HCT116 (cell line): Measurements from ENCODE around the gene WHRN. TPM values are rescaled to one million over a fixed set of nuclear protein-coding genes. Genes with fewer than 3 reads are reported as not detected.

Experiments
- ATAC-seq: fragments of 200-7000 bp; cut with Tn5 transposase; 2 replicates; pipeline ENCODE4 v1.9.1; 2020; ENCODE audit warnings: mild to moderate bottlenecking, moderate library complexity
- BruUV-seq: library from RNA; stranded (reverse); fragments of 400-500 nt; replicated peaks from 2 replicates; lab custom pipeline; 2021; lab: Mats Ljungman, UMichigan
- CTCF ChIA-PET: fragments of 300-600 bp; sonication (Branson Sonifier 250); formaldehyde crosslinking; loops from one replicate; lab custom pipeline; 2021; ENCODE audit warnings: antibody characterized with exemption; lab: Charles Lee
- POLR2A ChIA-PET: fragments of 300-600, 350-600 bp; sonication (Branson Sonifier 250); formaldehyde crosslinking; loops from one replicate; lab custom pipeline; 2021; ENCODE audit warnings: antibody characterized with exemption; lab: Charles Lee
- RAD21 ChIA-PET, 2 experiments: fragments of 300-600 bp; sonication (Branson Sonifier 250); formaldehyde crosslinking; loops; one replicate each; lab custom pipeline; 2023; ENCODE audit warnings: low total read pairs in 2 of 2; ENCODE audit not compliant: uncharacterized antibody in 2 of 2, unreplicated experiment in 2 of 2, low non-redundant PET in 1 of 2; lab: Charles Lee
- DNase-seq: peaks from one replicate; pipeline ENCODE4 v3.0.0-alpha.2; 2010; ENCODE audit warnings: low read depth, low spot score
- H2AFZ ChIP-seq: fragments of 200-600 bp; shearing (Covaris generic), sonication (generic); 2 replicates; pipeline ENCODE4 v1.6.1; 2017; ENCODE audit warnings: low read depth, mixed run types, mixed read lengths, antibody characterized with exemption, low read length; ENCODE audit not compliant: poor library complexity, severe bottlenecking
- H3K27ac ChIP-seq: 2 replicates; pipeline ENCODE4 v1.5.1; 2012; ENCODE audit warnings: low read depth, low read length
- H3K27me3 ChIP-seq: fragments of 200-600 bp; sonication (generic); 2 replicates; pipeline ENCODE4 v1.6.1; 2016; ENCODE audit warnings: mixed run types, low read length, mixed read lengths; ENCODE audit not compliant: insufficient read depth
- H3K36me3 ChIP-seq, 2 experiments: fragments of 200-500 bp in 1 of 2; fragments of 200-600 bp in 1 of 2; sonication (Bioruptor generic) in 1 of 2; sonication (generic) in 1 of 2; 2 replicates each; pipeline versions ENCODE4 v1.5.1 to v1.6.1; 2014 to 2016; ENCODE audit warnings: low read length in 2 of 2, inconsistent platforms in 1 of 2, mixed read lengths in 1 of 2, mixed run types in 1 of 2; ENCODE audit not compliant: insufficient read depth in 2 of 2, control insufficient read depth in 1 of 2
- H3K4me1 ChIP-seq, 2 experiments: fragments of 200-600 bp in 1 of 2; sonication (generic) in 1 of 2; 2 replicates each; pipeline versions ENCODE4 v1.5.1 to v1.6.1; 2012 to 2017; ENCODE audit warnings: low read length in 2 of 2, inconsistent platforms in 1 of 2, mild to moderate bottlenecking in 1 of 2, mixed read lengths in 1 of 2, mixed run types in 1 of 2, moderate library complexity in 1 of 2; ENCODE audit not compliant: insufficient read depth in 2 of 2, control insufficient read depth in 1 of 2
- H3K4me2 ChIP-seq: fragments of 200-600 bp; sonication (generic); 2 replicates; pipeline ENCODE4 v1.6.1; 2017; ENCODE audit warnings: mixed run types, low read length, mixed read lengths
- H3K4me3 ChIP-seq, 2 experiments: fragments of 200-600 bp in 1 of 2; sonication (generic) in 1 of 2; replicated peaks in 1 of 2; 2 replicates each; pipeline ENCODE4 v1.5.1; 2011 to 2016; ENCODE audit warnings: low read length in 2 of 2, control low read depth in 1 of 2, low read depth in 1 of 2, mild to moderate bottlenecking in 1 of 2, mixed read lengths in 1 of 2, mixed run types in 1 of 2
- H3K79me2 ChIP-seq: fragments of 200-600 bp; sonication (generic); 2 replicates; pipeline ENCODE4 v1.6.1; 2017; ENCODE audit warnings: mild to moderate bottlenecking, mixed run types, low read length, moderate library complexity, mixed read lengths; ENCODE audit not compliant: insufficient read depth
- H3K9ac ChIP-seq: fragments of 200-600 bp; sonication (generic); 2 replicates; pipeline ENCODE4 v1.6.1; 2016; ENCODE audit warnings: low read length, mixed read lengths
- H3K9me2 ChIP-seq: fragments of 200-600 bp; sonication (generic), shearing (Covaris generic); 2 replicates; pipeline ENCODE4 v1.6.1; 2017; ENCODE audit warnings: mixed run types, mild to moderate bottlenecking, moderate library complexity; ENCODE audit not compliant: insufficient read depth
- H3K9me3 ChIP-seq, 2 experiments: fragments of 200-500 bp in 1 of 2; fragments of 200-600 bp in 1 of 2; sonication (Bioruptor generic) in 1 of 2; sonication (generic) in 1 of 2; 2 replicates each; pipeline ENCODE4 v1.6.1; 2014 to 2017; ENCODE audit warnings: low read length in 2 of 2, mixed read lengths in 2 of 2, inconsistent platforms in 1 of 2, low read depth in 1 of 2, mild to moderate bottlenecking in 1 of 2, mixed run types in 1 of 2, moderate library complexity in 1 of 2; ENCODE audit not compliant: control insufficient read depth in 1 of 2, insufficient read depth in 1 of 2
- H4K20me1 ChIP-seq: fragments of 200-600 bp; sonication (generic), shearing (Covaris generic); 2 replicates; pipeline ENCODE4 v1.6.1; 2017; ENCODE audit warnings: mixed run types, mild to moderate bottlenecking, moderate library complexity; ENCODE audit not compliant: insufficient read depth
- CEBPB ChIP-seq: IDR thresholded peaks from 2 replicates; pipeline ENCODE4 v1.6.1; 2012; ENCODE audit warnings: low read depth
- EZH2 ChIP-seq: fragments of 200-600 bp; sonication (generic); IDR thresholded peaks from 2 replicates; pipeline ENCODE4 v1.6.1; 2017; ENCODE audit warnings: antibody characterized with exemption, mixed run types
- EZH2phosphoT487 ChIP-seq: fragments of 200-600 bp; IDR thresholded peaks from 2 replicates; pipeline ENCODE4 v1.6.1; 2018; ENCODE audit warnings: antibody characterized with exemption, borderline replicate concordance
- FOSL1 ChIP-seq: IDR thresholded peaks from 2 replicates; pipeline ENCODE4 v1.6.1; 2012; ENCODE audit warnings: low read depth
- JUND ChIP-seq: IDR thresholded peaks from 2 replicates; pipeline ENCODE4 v1.6.1; 2012
- POLR2A ChIP-seq: IDR thresholded peaks from 2 replicates; pipeline ENCODE4 v1.7.0; 2011; ENCODE audit warnings: borderline replicate concordance; ENCODE audit not compliant: insufficient read depth, insufficient read length; ENCODE audit errors: extremely low read depth
- POLR2AphosphoS5 ChIP-seq: IDR thresholded peaks from 2 replicates; pipeline ENCODE4 v1.6.1; 2011; ENCODE audit warnings: mild to moderate bottlenecking, low read depth, low read length, moderate library complexity
- RAD21 ChIP-seq: IDR thresholded peaks from 2 replicates; pipeline ENCODE4 v1.6.1; 2012; ENCODE audit warnings: low read depth, mild to moderate bottlenecking
- SP1 ChIP-seq: IDR thresholded peaks from 2 replicates; pipeline ENCODE4 v1.6.1; 2012; ENCODE audit warnings: low read depth
- TCF7L2 ChIP-seq: IDR thresholded peaks from 2 replicates; pipeline ENCODE4 v1.7.0; 2011; ENCODE audit warnings: borderline replicate concordance, inconsistent platforms; ENCODE audit not compliant: insufficient read depth, insufficient read length; ENCODE audit errors: extremely low read depth
- ZNF274 ChIP-seq: fragments of 200-500 bp; sonication (Bioruptor generic); IDR thresholded peaks from 2 replicates; pipeline ENCODE4 v1.6.1; 2014; ENCODE audit warnings: mild to moderate bottlenecking, low read depth, low read length, inconsistent platforms
- intact Hi-C: fragments of 100-400 bp; cut with micrococcal nuclease; formaldehyde crosslinking; loops from 2 replicates; pipeline ENCODE4 v1.10.0; 2022
- total RNA-seq: library from RNA; stranded (reverse); gene quantifications from one replicate; pipeline ENCODE4 v1.2.1, GENCODE V29; 2021; ENCODE audit not compliant: unreplicated experiment
- TF ChIP-seq, protein P1 (sequence below), 3 experiments: fragments of 200-600 bp in 1 of 3; sonication (generic) in 1 of 3; IDR thresholded peaks in 2 of 3; conservative IDR thresholded peaks in 1 of 3; 2 replicates each; pipeline ENCODE4 v1.5.1; 2012 to 2017; ENCODE audit warnings: low read depth in 2 of 3, low read length in 2 of 3, antibody characterized with exemption in 1 of 3, borderline replicate concordance in 1 of 3, control low read depth in 1 of 3, mild to moderate bottlenecking in 1 of 3, mixed read lengths in 1 of 3, mixed run types in 1 of 3, moderate library complexity in 1 of 3; ENCODE audit not compliant: insufficient read depth in 1 of 3
- TF ChIP-seq, protein P2 (sequence below): IDR thresholded peaks from 2 replicates; pipeline ENCODE4 v1.6.1; 2012; ENCODE audit warnings: low read depth
- TF ChIP-seq, protein P3 (sequence below): IDR thresholded peaks from 2 replicates; pipeline ENCODE4 v1.6.1; 2011; ENCODE audit warnings: mild to moderate bottlenecking, low read length, moderate library complexity; ENCODE audit not compliant: insufficient replicate concordance; ENCODE audit errors: extremely low read depth

The WHRN gene
- total RNA-seq, 1 experiment from 2014 or later = 12.8 TPM

DNA sequence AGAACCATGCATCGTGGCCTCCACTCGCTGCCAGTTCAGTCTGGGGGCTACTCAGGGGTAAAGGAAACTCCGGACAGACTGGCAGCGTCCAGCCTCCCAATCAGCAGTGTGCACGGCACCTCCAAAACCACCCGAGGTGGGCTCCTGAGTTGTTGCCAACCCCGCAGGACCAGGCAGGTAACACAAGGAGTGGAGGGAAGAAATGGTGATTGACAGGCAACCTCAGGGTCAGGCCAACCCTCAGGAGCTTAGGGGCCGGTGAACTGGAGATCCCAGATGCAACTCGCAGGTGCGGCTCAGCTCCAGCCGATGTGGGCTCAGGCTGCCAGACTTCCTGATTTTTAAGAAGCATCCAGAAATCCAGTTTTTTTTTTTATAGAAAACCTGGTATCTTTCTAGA lies 80.1 kb downstream of the WHRN start:
- ChIA-PET CTCF (no interaction called here), RAD21 (no interaction called here), POLR2A (no interaction called here)
- no TSS peak for BruUV-seq
- intact Hi-C loops = no loop called here
- no peaks in the 10 kb centered on the region for H3K36me3 ChIP-seq
- H3K9ac ChIP-seq = no peak overlapping the region
- H3K4me3 ChIP-seq = no peak overlapping the region
- no peak overlapping the region for H3K27ac ChIP-seq
- no peaks in the 10 kb centered on the region for H3K9me2 ChIP-seq
- no peak for DNase-seq
- H3K9me3 ChIP-seq = no peaks in the 10 kb centered on the region
- no peak for ATAC-seq
- H3K79me2 ChIP-seq = no peaks in the 10 kb centered on the region
- no peaks in the 10 kb centered on the region for H4K20me1 ChIP-seq
- no peaks in the 10 kb centered on the region for H3K27me3 ChIP-seq
- no peak overlapping the region for H2AFZ ChIP-seq
- H3K4me1 ChIP-seq = no peaks in the 10 kb centered on the region
- no peak overlapping the region for H3K4me2 ChIP-seq
- TF ChIP-seq, protein P1, sequence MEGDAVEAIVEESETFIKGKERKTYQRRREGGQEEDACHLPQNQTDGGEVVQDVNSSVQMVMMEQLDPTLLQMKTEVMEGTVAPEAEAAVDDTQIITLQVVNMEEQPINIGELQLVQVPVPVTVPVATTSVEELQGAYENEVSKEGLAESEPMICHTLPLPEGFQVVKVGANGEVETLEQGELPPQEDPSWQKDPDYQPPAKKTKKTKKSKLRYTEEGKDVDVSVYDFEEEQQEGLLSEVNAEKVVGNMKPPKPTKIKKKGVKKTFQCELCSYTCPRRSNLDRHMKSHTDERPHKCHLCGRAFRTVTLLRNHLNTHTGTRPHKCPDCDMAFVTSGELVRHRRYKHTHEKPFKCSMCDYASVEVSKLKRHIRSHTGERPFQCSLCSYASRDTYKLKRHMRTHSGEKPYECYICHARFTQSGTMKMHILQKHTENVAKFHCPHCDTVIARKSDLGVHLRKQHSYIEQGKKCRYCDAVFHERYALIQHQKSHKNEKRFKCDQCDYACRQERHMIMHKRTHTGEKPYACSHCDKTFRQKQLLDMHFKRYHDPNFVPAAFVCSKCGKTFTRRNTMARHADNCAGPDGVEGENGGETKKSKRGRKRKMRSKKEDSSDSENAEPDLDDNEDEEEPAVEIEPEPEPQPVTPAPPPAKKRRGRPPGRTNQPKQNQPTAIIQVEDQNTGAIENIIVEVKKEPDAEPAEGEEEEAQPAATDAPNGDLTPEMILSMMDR (IDR thresholded peaks at IDR 0.05 in 2 of 3, conservative IDR thresholded peaks at IDR 0.05 in 1 of 3; ENCODE audit: borderline replicate concordance in 1 of 3, insufficient read depth in 1 of 3, low read depth in 2 of 3, low read length in 2 of 3) = no peak
- TF ChIP-seq, all 23 proteins: peak for 0

DNA sequence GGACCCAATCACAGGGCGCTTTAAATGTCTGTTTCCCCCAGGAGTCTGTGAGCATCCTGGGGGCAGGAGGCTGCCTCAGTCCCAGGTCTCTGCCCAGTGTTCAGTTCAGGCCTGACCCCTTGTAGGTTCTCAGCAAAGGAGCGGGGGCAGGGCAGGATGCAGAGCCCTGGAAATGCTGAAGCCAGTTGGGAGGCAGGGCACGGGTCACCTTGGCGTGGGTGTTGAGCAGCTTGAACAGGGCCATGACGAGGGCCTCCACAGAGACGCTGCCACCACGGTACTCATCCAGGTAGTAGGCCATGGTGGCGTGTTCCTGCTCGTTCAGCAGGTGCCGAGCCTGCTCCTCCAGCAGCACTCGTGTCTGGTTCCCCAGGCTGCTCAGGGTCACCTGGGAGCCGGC lies 81.1 kb downstream of the WHRN start:
- RAD21 ChIA-PET = no interaction called here

More for the DNA sequence above, 81.1 kb downstream of the WHRN start:
- Histone ChIP-seq H3K4me1 (no peaks in the 10 kb centered on the region), H3K4me2 (no peak overlapping the region), H4K20me1 (no peaks in the 10 kb centered on the region), H3K9me3 (no peaks in the 10 kb centered on the region), H2AFZ (no peak overlapping the region), H3K27me3 (no peaks in the 10 kb centered on the region), H3K27ac (no peak overlapping the region), H3K4me3 (no peak overlapping the region), H3K9me2 (no peaks in the 10 kb centered on the region), H3K79me2 (no peaks in the 10 kb centered on the region), H3K9ac (no peak overlapping the region), H3K36me3 (no peaks in the 10 kb centered on the region)
- TF ChIP-seq POLR2A (no peak), TCF7L2 (no peak), EZH2 (no peak), CEBPB (no peak), SP1 (no peak), JUND (no peak), RAD21 (no peak), EZH2phosphoT487 (no peak), FOSL1 (no peak), ZNF274 (no peak), POLR2AphosphoS5 (no peak)
- TF ChIP-seq, protein P2, sequence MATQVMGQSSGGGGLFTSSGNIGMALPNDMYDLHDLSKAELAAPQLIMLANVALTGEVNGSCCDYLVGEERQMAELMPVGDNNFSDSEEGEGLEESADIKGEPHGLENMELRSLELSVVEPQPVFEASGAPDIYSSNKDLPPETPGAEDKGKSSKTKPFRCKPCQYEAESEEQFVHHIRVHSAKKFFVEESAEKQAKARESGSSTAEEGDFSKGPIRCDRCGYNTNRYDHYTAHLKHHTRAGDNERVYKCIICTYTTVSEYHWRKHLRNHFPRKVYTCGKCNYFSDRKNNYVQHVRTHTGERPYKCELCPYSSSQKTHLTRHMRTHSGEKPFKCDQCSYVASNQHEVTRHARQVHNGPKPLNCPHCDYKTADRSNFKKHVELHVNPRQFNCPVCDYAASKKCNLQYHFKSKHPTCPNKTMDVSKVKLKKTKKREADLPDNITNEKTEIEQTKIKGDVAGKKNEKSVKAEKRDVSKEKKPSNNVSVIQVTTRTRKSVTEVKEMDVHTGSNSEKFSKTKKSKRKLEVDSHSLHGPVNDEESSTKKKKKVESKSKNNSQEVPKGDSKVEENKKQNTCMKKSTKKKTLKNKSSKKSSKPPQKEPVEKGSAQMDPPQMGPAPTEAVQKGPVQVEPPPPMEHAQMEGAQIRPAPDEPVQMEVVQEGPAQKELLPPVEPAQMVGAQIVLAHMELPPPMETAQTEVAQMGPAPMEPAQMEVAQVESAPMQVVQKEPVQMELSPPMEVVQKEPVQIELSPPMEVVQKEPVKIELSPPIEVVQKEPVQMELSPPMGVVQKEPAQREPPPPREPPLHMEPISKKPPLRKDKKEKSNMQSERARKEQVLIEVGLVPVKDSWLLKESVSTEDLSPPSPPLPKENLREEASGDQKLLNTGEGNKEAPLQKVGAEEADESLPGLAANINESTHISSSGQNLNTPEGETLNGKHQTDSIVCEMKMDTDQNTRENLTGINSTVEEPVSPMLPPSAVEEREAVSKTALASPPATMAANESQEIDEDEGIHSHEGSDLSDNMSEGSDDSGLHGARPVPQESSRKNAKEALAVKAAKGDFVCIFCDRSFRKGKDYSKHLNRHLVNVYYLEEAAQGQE = no peak
- TF ChIP-seq, protein P3, sequence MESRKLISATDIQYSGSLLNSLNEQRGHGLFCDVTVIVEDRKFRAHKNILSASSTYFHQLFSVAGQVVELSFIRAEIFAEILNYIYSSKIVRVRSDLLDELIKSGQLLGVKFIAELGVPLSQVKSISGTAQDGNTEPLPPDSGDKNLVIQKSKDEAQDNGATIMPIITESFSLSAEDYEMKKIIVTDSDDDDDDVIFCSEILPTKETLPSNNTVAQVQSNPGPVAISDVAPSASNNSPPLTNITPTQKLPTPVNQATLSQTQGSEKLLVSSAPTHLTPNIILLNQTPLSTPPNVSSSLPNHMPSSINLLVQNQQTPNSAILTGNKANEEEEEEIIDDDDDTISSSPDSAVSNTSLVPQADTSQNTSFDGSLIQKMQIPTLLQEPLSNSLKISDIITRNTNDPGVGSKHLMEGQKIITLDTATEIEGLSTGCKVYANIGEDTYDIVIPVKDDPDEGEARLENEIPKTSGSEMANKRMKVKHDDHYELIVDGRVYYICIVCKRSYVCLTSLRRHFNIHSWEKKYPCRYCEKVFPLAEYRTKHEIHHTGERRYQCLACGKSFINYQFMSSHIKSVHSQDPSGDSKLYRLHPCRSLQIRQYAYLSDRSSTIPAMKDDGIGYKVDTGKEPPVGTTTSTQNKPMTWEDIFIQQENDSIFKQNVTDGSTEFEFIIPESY = no peak
- intact Hi-C loops = no loop called here
- POLR2A ChIA-PET = no interaction called here
- ATAC-seq (no peak), DNase-seq (no peak)
- no TSS peak for BruUV-seq
- CTCF ChIA-PET = no interaction called here
